H9 (cell line): ENCODE results near the gene FAM124A. TPM values are rescaled to one million over a fixed set of nuclear protein-coding genes. Genes with fewer than 3 reads are reported as not detected.

Source experiments
- DNase-seq: peaks from one replicate; pipeline ENCODE4 v3.0.0-alpha.2; 2017
- H2AFZ ChIP-seq: one replicate; pipeline ENCODE4 v1.6.1; 2013; ENCODE audit warnings: mild to moderate bottlenecking, low read length, control low read depth, moderate library complexity
- H2AK5ac ChIP-seq: 2 replicates; pipeline ENCODE4 v1.6.1; 2013; ENCODE audit warnings: low read length, control low read depth, mixed read lengths; ENCODE audit not compliant: insufficient read length
- H2BK120ac ChIP-seq: one replicate; pipeline ENCODE4 v1.6.1; 2013; ENCODE audit warnings: low read depth, mild to moderate bottlenecking, low read length, control low read depth, inconsistent platforms; ENCODE audit not compliant: poor library complexity, severe bottlenecking
- H2BK12ac ChIP-seq: 2 replicates; pipeline ENCODE4 v1.6.1; 2013; ENCODE audit warnings: low read length, control low read depth, mixed read lengths, low read depth; ENCODE audit not compliant: insufficient read length
- H2BK15ac ChIP-seq: 2 replicates; pipeline ENCODE4 v1.6.1; 2013; ENCODE audit warnings: low read depth, low read length, control low read depth
- H2BK20ac ChIP-seq: one replicate; pipeline ENCODE4 v1.6.1; 2013; ENCODE audit warnings: low read depth, mild to moderate bottlenecking, low read length, control low read depth, inconsistent platforms; ENCODE audit not compliant: poor library complexity, severe bottlenecking
- H2BK5ac ChIP-seq: 2 replicates; pipeline ENCODE4 v1.6.1; 2013; ENCODE audit warnings: low read length, control low read depth, mixed read lengths; ENCODE audit not compliant: insufficient read length
- H3K14ac ChIP-seq: 2 replicates; pipeline ENCODE4 v1.6.1; 2013; ENCODE audit warnings: low read length, control low read depth; ENCODE audit not compliant: insufficient read depth
- H3K18ac ChIP-seq: 2 replicates; pipeline ENCODE4 v1.6.1; 2013; ENCODE audit warnings: low read depth, mild to moderate bottlenecking, mixed read lengths, low read length, control low read depth; ENCODE audit not compliant: insufficient read length
- H3K23ac ChIP-seq: 2 replicates; pipeline ENCODE4 v1.6.1; 2013; ENCODE audit warnings: low read length, control low read depth, mixed read lengths, low read depth; ENCODE audit not compliant: insufficient read length
- H3K23me2 ChIP-seq: 2 replicates; pipeline ENCODE4 v1.6.1; 2013; ENCODE audit warnings: low read depth, mild to moderate bottlenecking, mixed read lengths, low read length, control low read depth; ENCODE audit not compliant: insufficient read length, poor library complexity, severe bottlenecking
- H3K27ac ChIP-seq: 2 replicates; pipeline ENCODE4 v1.5.1; 2013; ENCODE audit warnings: low read length, control low read depth, mixed read lengths, low read depth; ENCODE audit not compliant: insufficient read length
- H3K27me3 ChIP-seq: 2 replicates; pipeline ENCODE4 v1.6.1; 2013; ENCODE audit warnings: low read length, control low read depth, inconsistent platforms; ENCODE audit not compliant: insufficient read depth
- H3K4ac ChIP-seq: 2 replicates; pipeline ENCODE4 v1.6.1; 2013; ENCODE audit warnings: low read depth, mild to moderate bottlenecking, control low read depth, inconsistent platforms, low read length, moderate library complexity
- H3K4me1 ChIP-seq: 2 replicates; pipeline ENCODE4 v1.6.1; 2013; ENCODE audit warnings: low read length, control low read depth, inconsistent platforms; ENCODE audit not compliant: insufficient read depth
- H3K4me2 ChIP-seq: 2 replicates; pipeline ENCODE4 v1.6.1; 2013; ENCODE audit warnings: low read length, control low read depth, mixed read lengths; ENCODE audit not compliant: insufficient read length, insufficient read depth
- H3K56ac ChIP-seq: 2 replicates; pipeline ENCODE4 v1.6.1; 2013; ENCODE audit warnings: low read depth, mild to moderate bottlenecking, mixed read lengths, low read length, control low read depth; ENCODE audit not compliant: insufficient read length
- H3K79me1 ChIP-seq: 2 replicates; pipeline ENCODE4 v1.6.1; 2013; ENCODE audit warnings: low read depth, mild to moderate bottlenecking, moderate library complexity, low read length, control low read depth, inconsistent platforms; ENCODE audit not compliant: insufficient read depth, poor library complexity, severe bottlenecking
- H3K79me2 ChIP-seq: 2 replicates; pipeline ENCODE4 v1.6.1; 2013; ENCODE audit warnings: low read length, control low read depth, inconsistent platforms; ENCODE audit not compliant: insufficient read depth
- H3K9ac ChIP-seq: 2 replicates; pipeline ENCODE4 v1.6.1; 2013; ENCODE audit warnings: low read length, control low read depth, mixed read lengths; ENCODE audit not compliant: insufficient read length; ENCODE audit errors: extremely low read depth
- H3K9me3 ChIP-seq: one replicate; pipeline ENCODE4 v1.6.1; 2013; ENCODE audit warnings: low read depth, low read length, inconsistent platforms; ENCODE audit not compliant: control insufficient read depth
- H3T11ph ChIP-seq: one replicate; pipeline ENCODE4 v1.6.1; 2013; ENCODE audit warnings: mild to moderate bottlenecking, low read length, control low read depth, inconsistent platforms
- H4K20me1 ChIP-seq: one replicate; pipeline ENCODE4 v1.6.1; 2013; ENCODE audit not compliant: control insufficient read depth, insufficient read length, insufficient read depth
- H4K5ac ChIP-seq: 2 replicates; pipeline ENCODE4 v1.6.1; 2013; ENCODE audit warnings: low read depth, mild to moderate bottlenecking, mixed read lengths, low read length, control low read depth; ENCODE audit not compliant: insufficient read length
- H4K8ac ChIP-seq: replicated peaks from 2 replicates; pipeline ENCODE4 v1.6.1; 2013; ENCODE audit warnings: low read length, control low read depth, mixed read lengths, low read depth; ENCODE audit not compliant: insufficient read length
- H4K91ac ChIP-seq: 2 replicates; pipeline ENCODE4 v1.6.1; 2013; ENCODE audit warnings: low read depth, mild to moderate bottlenecking, moderate library complexity, mixed read lengths, low read length, control low read depth; ENCODE audit not compliant: insufficient read length
- H3K27ac Mint-ChIP-seq, 3 experiments: 2 replicates in 2 of 3; 3 replicates in 1 of 3; pipeline ENCODE4 v1.8.0; 2020 to 2021; ENCODE audit warnings: mixed read lengths in 3 of 3, mild to moderate bottlenecking in 1 of 3, moderate library complexity in 1 of 3
- H3K27me3 Mint-ChIP-seq: 2 replicates; pipeline ENCODE4 v1.8.0; 2021; ENCODE audit warnings: low read depth, mild to moderate bottlenecking, moderate library complexity, mixed read lengths
- H3K36me3 Mint-ChIP-seq, 3 experiments: 2 replicates in 2 of 3; 3 replicates in 1 of 3; pipeline ENCODE4 v1.8.0; 2020 to 2021; ENCODE audit warnings: low read depth in 3 of 3, mixed read lengths in 3 of 3; ENCODE audit not compliant: insufficient read depth in 1 of 3
- H3K4me1 Mint-ChIP-seq, 2 experiments: 2 replicates each; pipeline ENCODE4 v1.8.0; 2020; ENCODE audit warnings: mixed read lengths in 2 of 2
- H3K4me3 Mint-ChIP-seq, 2 experiments: 2 replicates in 1 of 2; 3 replicates in 1 of 2; pipeline ENCODE4 v1.8.0; 2020 to 2021; ENCODE audit warnings: mild to moderate bottlenecking in 2 of 2, mixed read lengths in 2 of 2, moderate library complexity in 1 of 2
- H3K9me3 Mint-ChIP-seq, 2 experiments: 2 replicates in 1 of 2; 3 replicates in 1 of 2; pipeline ENCODE4 v1.8.0; 2020; ENCODE audit warnings: mild to moderate bottlenecking in 2 of 2, mixed read lengths in 2 of 2, moderate library complexity in 1 of 2
- CTCF ChIP-seq: fragments of 200-600 bp; sonication (generic); conservative IDR thresholded peaks from 3 replicates; pipeline ENCODE4 v1.8.0; 2021; ENCODE audit warnings: antibody characterized with exemption, mild to moderate bottlenecking
- WGBS: extraction: QIAGEN DNeasy Blood & Tissue Kit; methylation state at CpG from one replicate; pipeline ENCODE4 v1.1.7; 2013; ENCODE audit warnings: missing lambda C conversion rate, low lambda C conversion rate, mixed read lengths; ENCODE audit not compliant: insufficient read length; ENCODE audit errors: extremely low coverage; 5-methylcytosine and 5-hydroxymethylcytosine counted together
- total RNA-seq: library from RNA; stranded (reverse); gene quantifications from 2 replicates; pipeline ENCODE4 v1.2.1, GENCODE V29; 2021

The FAM124A gene
- total RNA-seq, 1 experiment from 2014 or later: 41.9 TPM

- no peak overlapping the region for H3K23ac ChIP-seq
These were observed 99.6 kb downstream of the FAM124A start for GRCh38 chr13:51321836-51322235.

More at GRCh38 chr13:51321836-51322235, 99.6 kb downstream of the FAM124A start:
- Mint-ChIP-seq H3K4me3 (no peak overlapping the region), H3K4me1 (peaks cover 46% of the 10 kb centered on the region in 2 experiments), H3K36me3 (peaks cover 0 to 3% (median 0%) of the 10 kb centered on the region in 3 experiments; a peak in 2 of 7 replicates), H3K27me3 (no peaks in the 10 kb centered on the region), H3K9me3 (no peaks in the 10 kb centered on the region), H3K27ac (no peak overlapping the region)
- Histone ChIP-seq H4K20me1 (no peaks in the 10 kb centered on the region), H3K4me1 (peaks cover 5% of the 10 kb centered on the region; the same call in 1 of the 2 replicates), H3K14ac (no peak overlapping the region), H2AFZ (no peak overlapping the region), H3K4me2 (no peak overlapping the region), H2BK120ac (no peak overlapping the region), H3K27ac (no peak overlapping the region), H2BK15ac (no peak overlapping the region), H3K4ac (no peak overlapping the region), H3K23me2 (no peaks in the 10 kb centered on the region), H3T11ph (no peak overlapping the region), H3K27me3 (no peaks in the 10 kb centered on the region; the same call in 1 of the 2 replicates), H2AK5ac (no peak overlapping the region), H4K8ac (no peak overlapping the region), H4K91ac (no peak overlapping the region), H3K79me1 (no peaks in the 10 kb centered on the region), H3K9ac (no peak overlapping the region), H3K9me3 (no peaks in the 10 kb centered on the region), H4K5ac (no peak overlapping the region), H2BK20ac (no peak overlapping the region), H3K79me2 (no peaks in the 10 kb centered on the region), H3K18ac (no peak overlapping the region), H2BK5ac (no peak overlapping the region), H3K56ac (no peak overlapping the region), H2BK12ac (no peak overlapping the region)
- DNase-seq: no peak
- no CpG with 5 or more reads among the region's 2 CpGs for WGBS
- TF ChIP-seq CTCF: no peak
